ENCODE measurements around the gene BFSP2.

BFSP2 gene

GRCh38 chr3:133400006-133400515 is at the start of gene BFSP2:
BFSP2 (plus strand) TSS chr3:133400056; CDS start chr3:133400084, 28 bp downstream.
- no peak for DNase-seq (ENCODE audit: low read depth in 4 of 4, low spot score in 1 of 4)

DNA sequence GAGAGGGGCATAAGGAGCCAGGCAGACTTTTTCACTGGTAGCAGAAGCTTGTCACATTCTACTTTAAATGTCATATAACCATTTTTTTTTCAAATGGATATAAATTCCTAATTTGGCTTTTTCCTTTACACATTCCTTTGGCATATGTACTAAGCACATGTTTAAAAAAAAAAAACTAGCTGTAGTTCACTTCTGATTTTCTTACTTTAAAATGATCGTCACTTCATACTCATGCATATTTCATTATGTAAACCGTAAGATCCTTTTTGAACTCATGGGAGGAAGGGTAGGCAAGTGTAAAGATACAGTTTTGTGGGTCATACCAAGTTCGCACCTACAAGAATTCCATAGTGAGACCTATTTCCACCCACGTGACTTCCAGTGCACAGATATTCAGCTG is 45.1 kb upstream of the BFSP2 start:
- DNase-seq (ENCODE audit: low read depth in 4 of 4, low spot score in 1 of 4): no peak

DNA sequence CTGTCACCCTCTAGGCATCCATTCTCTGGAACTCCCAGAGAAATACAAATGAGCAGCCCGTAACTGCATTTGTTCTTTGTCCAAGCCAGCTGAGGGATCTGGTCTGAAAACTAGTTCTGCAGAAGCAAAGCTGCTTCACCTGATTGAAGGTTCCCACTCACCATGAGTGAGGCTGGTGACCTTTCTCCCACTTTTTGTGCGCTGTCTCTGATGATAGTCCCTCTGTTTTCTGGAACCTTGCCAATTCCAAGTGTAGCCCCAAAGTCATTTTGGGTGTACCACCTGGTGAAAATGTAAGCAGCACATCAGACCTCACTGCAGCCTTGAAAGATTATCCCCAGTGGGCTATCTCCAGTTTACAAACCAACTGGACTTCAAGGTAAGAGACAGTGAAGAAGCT is 39.4 kb upstream of the BFSP2 start:
- DNase-seq (ENCODE audit: low read depth in 4 of 4, low spot score in 1 of 4): no peak

GRCh38 chr3:133361011-133361410 is 38.8 kb upstream of the BFSP2 start:
- no peak for DNase-seq (ENCODE audit: low read depth in 4 of 4, low spot score in 1 of 4)

DNA sequence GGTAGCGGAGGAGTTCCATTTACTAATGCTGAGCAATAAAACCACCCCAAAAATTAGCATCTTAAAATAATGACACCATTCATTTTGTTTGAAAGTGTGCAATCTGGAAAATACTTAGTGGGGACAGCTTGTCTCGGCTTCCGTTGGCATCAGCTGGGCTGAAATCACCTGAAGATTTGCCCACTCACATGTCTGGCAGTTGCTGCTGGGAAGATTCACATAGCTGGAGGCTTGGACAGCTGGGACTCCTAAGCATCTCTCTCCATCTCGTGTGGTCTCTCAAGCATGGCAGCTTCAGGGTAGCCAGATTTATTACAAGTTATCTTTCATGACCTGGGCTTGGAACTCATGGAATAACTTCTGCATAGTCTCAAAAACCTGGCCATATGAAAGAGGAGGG is 38.4 kb upstream of the BFSP2 start:
- DNase-seq (ENCODE audit: low read depth in 4 of 4, low spot score in 1 of 4): no peak

GRCh38 chr3:133362539-133362938 is 37.3 kb upstream of the BFSP2 start:
- no peak for DNase-seq (ENCODE audit: low read depth in 4 of 4, low spot score in 1 of 4)

DNA sequence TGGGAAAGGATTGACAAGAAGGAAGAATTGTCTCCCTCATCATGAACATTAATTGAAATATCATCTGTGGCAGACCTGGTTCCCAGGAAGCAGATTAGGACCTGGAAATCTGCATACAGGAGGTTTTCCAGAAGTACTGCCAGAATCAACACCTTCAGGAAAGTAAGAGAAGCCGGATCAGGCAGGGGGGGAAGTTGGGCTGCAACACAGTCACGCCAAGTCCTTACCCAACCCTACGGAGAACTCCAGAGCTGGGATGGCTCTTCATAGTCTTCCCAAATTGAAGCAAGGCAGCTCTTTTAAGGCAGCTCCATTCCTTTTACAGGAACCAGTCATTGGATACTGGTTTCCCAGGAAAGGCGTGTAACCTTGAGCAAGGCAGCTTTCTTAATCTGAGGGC is 35.2 kb upstream of the BFSP2 start:
- no peak for DNase-seq (ENCODE audit: low read depth in 4 of 4, low spot score in 1 of 4)

GRCh38 chr3:133366921-133367320 is 32.9 kb upstream of the BFSP2 start:
- no peak for DNase-seq (ENCODE audit: low read depth in 4 of 4, low spot score in 1 of 4)

GRCh38 chr3:133367403-133367802 is 32.5 kb upstream of the BFSP2 start:
- DNase-seq (ENCODE audit: low read depth in 4 of 4, low spot score in 1 of 4): no peak

DNA sequence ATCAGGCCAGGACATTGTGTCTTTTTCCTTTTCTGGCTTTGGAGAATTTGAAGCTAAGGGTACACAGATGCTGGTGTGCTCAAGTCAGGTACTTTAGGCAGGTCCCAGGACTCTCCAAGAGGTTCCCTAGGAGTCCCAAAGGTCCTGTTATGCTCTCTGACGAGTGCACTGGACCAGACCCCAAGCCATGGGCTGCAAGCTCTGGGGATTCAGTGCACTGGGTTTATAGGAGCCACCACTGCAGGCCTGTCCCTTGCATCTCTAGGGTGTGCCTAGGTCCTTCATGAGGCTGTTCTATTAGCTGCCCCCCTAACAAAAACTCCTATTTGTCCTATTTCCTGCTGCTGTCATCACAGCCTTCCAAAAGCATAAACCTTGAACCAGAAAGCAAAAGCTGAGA is 31.9 kb upstream of the BFSP2 start:
- no peak for DNase-seq (ENCODE audit: low read depth in 4 of 4, low spot score in 1 of 4)

GRCh38 chr3:133368371-133369067 is 31.3 kb upstream of the BFSP2 start:
- no peak for DNase-seq (ENCODE audit: low read depth in 4 of 4, low spot score in 1 of 4)

DNA sequence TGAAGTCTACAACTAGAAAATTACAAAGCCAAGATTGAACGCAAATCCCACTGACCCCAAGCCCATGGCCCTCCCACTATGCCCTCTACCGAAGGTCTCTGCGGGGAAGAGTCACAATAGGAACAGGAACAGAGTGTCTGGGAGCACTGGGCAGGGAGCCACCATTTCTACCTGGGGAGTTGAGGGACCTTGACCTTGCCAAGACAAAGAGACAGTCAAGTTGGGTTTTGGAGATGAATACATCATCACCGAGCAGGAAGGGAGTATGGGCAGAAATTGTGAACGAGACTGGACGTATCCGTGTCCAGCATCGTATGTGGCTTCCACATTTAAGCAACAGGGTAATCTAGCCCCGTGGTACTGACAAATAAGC is 30.8 kb upstream of the BFSP2 start:
- DNase-seq (ENCODE audit: low read depth in 4 of 4, low spot score in 1 of 4): no peak

GRCh38 chr3:133371181-133371580 is 28.7 kb upstream of the BFSP2 start:
- DNase-seq (ENCODE audit: low read depth in 4 of 4, low spot score in 1 of 4): no peak

DNA sequence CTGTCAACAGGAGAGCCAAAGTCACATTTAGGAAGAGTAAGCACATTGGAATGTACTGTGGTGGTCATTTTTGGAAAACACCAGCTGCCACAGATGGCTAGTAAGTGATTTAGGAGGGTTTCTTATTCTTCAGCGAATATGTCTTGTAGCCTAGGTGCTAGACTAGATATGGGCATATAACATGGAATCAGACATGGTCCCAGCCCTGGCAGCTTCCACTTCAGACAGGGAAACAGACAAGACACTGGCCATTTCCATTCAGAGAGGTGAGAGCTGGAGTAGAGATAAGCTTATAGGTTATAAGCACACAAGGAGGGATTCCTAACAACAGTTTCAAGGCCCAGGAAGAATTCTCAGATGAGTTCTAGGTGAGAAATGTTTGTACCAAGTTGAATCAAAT is 28.2 kb upstream of the BFSP2 start:
- no peak for DNase-seq (ENCODE audit: low read depth in 4 of 4, low spot score in 1 of 4)

GRCh38 chr3:133374708-133375402 is 25.0 kb upstream of the BFSP2 start:
- DNase-seq (ENCODE audit: low read depth in 4 of 4, low spot score in 1 of 4): no peak

DNA sequence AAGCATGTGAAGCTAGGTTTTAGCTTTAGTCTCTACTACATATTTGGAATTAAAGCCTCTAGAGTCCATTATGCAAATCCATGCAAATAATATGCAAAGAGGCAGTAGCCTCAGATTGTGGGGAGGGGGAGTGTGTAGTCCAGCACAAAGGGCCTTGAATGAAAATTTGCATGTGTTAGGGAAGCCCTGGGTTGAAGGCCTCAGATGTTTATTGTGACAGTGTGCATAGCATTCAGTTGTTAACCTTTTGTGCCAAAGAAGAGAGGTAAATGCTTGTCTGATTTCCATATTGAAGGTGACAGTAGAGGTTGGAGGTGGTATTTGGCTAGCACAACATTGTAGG is 24.5 kb upstream of the BFSP2 start:
- no peak for DNase-seq (ENCODE audit: low read depth in 4 of 4, low spot score in 1 of 4)

DNA sequence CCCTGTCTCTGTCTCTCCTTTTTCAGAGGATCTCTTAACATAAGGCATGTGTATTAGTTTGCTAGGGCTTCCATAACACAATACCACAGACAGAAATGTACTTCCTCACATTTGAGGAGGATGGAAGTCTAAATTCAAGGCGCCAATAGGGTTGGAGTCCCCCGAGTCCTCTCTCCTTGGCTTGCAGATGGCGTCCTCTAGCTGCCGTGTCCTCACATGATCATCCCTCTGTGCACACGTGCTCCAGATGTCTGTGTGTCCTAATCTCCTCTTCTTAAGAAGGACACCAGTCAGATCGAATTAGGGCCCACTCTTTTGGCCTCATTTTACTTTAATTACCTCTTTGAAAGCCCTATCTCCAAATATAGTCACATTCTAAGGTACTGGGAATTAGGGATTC is 23.0 kb upstream of the BFSP2 start:
- DNase-seq (ENCODE audit: low read depth in 4 of 4, low spot score in 1 of 4): no peak

DNA sequence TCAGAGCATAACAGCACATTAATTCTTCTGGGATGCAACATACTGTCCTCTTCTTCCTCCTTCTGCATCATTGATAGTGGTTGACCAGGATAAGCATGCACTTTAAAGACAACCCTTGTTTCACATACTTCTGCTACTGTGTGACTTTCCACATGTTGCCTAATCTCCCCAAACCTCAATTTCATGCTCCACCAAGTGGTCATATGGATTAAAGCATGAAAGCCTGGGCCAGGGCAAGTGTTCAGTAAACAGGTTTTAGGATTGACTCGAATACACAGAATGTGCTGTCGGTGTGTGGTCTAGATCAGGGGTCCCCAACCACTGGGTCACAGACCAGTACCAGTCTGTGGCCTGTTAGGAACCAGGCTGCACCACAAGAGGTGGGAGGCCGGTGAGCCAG is 22.5 kb upstream of the BFSP2 start:
- DNase-seq (ENCODE audit: low read depth in 4 of 4, low spot score in 1 of 4): no peak

- no peak for DNase-seq (ENCODE audit: low read depth in 4 of 4, low spot score in 1 of 4)
These were observed 19.9 kb upstream of the BFSP2 start for GRCh38 chr3:133379926-133380325.

GRCh38 chr3:133380481-133381225 is 19.2 kb upstream of the BFSP2 start:
- no peak for DNase-seq (ENCODE audit: low read depth in 4 of 4, low spot score in 1 of 4)

DNA sequence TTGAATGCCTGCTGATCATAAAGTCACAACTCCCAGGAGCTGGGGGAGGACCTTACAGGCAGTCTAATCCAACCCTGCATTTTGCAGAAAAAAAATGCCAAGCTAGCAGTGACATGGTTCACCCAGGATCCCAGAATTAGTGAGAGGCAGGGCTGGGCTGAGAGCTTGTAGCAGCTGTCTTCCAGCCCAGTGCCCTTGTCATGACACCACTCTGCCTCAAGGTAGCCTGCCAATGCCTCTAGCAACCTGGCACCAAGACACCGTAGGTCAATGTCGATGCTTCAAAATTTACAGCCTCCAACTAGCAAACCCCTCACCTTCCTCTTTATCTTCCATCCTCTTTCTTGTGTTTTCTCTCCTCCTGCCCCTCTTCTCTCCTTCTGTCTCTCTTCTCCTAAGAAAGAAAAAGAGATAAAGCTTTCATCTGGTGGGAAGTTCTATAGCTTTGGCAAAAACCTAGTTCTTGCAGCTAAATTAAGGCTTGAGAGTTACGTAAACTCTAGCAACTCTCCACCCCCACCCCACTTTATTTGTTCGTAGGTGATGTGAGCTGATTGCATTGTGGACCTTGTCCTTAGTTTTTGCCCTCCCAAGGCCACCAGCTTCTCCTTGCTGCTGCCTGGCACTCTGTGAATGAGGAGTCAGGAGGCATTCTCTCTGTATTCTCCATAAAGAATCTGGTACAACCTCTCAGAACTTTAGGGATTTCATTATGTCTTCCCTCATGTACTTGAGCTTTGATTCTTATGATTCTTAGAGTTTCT is 18.3 kb upstream of the BFSP2 start:
- no peak for DNase-seq (ENCODE audit: low read depth in 4 of 4, low spot score in 1 of 4)
